GM12873 (cell line): Measurements from ENCODE around the gene BTNL3.

Source experiments
- TF ChIP-seq, protein P1 (sequence below): IDR thresholded peaks from 2 replicates; pipeline ENCODE4 v1.5.1; 2012; ENCODE audit warnings: low read depth, mild to moderate bottlenecking, moderate library complexity, low read length, control low read depth; ENCODE audit not compliant: insufficient read depth; ENCODE audit errors: missing control alignments

Gene BTNL3

DNA sequence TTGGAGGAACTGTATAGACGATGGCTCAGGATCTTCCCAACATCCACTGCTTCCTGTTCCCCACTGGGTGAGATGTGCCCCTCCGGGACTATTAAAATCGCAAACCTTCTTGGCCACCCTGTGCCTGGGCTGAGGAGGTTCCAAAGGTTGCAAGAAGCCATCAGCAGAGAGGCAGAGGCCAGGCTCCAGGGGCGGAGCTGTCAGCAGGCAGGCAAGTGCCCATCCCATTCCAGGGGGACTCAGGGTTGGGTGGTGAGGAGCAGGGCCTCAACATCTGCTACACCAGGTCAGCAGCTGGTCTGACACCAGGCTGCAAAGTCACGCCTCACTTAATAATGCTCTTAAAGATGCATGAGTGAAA lies 2.2 kb downstream of the BTNL3 start:
- TF ChIP-seq, protein P1, sequence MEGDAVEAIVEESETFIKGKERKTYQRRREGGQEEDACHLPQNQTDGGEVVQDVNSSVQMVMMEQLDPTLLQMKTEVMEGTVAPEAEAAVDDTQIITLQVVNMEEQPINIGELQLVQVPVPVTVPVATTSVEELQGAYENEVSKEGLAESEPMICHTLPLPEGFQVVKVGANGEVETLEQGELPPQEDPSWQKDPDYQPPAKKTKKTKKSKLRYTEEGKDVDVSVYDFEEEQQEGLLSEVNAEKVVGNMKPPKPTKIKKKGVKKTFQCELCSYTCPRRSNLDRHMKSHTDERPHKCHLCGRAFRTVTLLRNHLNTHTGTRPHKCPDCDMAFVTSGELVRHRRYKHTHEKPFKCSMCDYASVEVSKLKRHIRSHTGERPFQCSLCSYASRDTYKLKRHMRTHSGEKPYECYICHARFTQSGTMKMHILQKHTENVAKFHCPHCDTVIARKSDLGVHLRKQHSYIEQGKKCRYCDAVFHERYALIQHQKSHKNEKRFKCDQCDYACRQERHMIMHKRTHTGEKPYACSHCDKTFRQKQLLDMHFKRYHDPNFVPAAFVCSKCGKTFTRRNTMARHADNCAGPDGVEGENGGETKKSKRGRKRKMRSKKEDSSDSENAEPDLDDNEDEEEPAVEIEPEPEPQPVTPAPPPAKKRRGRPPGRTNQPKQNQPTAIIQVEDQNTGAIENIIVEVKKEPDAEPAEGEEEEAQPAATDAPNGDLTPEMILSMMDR: no peak

DNA sequence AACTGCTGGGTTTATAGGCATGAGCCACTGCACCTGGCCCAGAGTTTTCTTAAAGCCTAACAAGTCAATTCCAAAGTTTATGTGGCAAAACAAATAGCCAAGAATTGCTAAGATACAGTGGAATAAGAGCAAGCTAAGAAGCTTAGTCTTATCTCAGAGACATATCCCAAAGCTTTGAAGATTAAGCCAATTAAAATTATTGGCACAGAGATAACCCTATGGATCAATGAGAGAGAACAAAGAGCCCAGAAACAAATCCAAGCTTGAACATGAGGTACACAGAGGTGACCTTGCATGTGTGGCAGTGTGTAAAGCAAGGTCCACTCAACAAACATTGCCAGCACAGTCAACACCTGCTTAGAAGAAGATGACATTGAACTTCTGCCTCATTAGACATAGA lies 13.3 kb downstream of the BTNL3 start:
- TF ChIP-seq, protein P1: no peak

DNA sequence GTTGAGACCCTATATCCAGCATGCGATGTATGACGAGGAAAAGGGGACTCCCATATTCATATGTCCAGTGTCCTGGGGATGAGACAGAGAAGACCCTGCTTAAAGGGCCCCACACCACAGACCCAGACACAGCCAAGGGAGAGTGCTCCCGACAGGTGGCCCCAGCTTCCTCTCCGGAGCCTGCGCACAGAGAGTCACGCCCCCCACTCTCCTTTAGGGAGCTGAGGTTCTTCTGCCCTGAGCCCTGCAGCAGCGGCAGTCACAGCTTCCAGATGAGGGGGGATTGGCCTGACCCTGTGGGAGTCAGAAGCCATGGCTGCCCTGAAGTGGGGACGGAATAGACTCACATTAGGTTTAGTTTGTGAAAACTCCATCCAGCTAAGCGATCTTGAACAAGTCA lies 17.1 kb downstream of the BTNL3 start:
- TF ChIP-seq, protein P1: no peak

DNA sequence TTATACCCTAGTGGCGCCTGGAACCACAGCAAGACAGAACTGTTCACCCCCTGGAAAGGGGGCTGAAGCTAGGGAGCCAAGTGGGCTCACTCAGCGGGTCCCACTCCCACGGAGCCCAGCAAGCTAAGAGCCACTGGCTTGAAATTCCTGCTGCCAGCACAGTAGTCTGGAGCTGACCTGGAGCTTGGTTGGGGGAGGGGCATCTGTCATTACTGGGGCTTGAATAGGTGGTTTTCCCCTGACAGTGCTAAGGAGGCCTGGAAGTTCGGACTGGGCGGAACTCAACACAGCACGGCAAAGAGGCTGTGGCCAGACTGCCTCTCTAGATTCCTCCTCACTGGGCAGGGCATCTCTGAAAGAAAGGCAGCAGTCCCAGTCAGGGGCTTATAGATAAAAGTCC lies 19.5 kb downstream of the BTNL3 start:
- TF ChIP-seq, protein P1: no peak

DNA sequence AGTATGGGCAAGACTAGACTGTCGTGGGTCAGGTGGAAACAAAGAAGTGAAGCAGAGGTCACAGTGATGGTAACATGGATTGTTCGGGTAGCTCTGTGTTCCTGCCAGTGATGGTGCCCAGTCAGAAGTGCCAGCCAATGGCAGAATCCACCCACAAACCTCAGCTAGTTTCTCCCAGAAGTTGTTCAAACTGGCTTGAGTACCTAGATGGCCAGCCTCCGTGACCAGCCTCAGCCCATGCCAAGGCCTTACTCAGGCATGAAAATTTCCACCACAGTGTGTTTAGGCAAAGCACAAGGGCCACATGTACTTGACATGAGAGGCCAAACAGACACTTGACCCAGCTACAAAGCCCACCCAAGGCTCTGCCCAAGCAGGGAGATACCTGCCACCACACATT lies 32.0 kb downstream of the BTNL3 start:
- TF ChIP-seq, protein P1: no peak

DNA sequence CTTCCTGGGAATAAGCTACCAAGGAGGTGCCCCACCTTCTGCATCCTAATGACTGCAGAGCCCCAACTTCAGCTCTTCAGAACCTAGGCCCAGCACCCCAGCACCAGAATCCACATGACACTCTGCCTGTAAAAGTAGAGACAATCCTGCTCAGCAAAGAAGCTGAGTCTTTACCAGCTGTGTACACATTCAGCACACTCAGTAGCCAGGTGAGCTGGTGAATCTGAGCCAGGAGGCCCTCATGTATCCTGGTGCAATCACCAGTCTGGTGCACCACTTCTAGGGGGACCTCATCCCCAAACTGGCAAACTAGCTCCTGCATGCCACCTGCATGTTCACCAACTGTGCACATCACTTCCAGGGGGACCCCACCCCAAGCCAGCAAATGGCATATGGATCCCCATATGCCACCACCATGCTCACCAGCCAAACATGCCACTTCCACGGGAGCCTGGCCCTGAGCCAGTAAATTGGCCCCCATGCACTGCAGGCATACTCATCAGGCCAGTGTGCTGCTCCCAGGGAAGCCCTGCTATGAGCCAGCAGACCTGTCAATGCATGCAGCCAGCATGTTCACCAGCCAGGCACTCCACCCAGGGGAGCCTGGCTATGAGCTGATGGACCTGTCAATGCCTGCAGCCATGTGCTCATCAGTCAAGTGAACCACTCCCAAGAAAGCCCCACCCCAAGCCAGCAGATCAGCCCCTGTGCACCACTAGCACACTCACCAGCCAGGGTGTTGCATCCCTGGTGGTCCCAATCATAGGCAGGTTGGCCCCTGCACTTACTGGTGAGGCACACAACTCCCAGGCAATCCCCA lies 35.8 kb downstream of the BTNL3 start:
- TF ChIP-seq, protein P1: no peak

DNA sequence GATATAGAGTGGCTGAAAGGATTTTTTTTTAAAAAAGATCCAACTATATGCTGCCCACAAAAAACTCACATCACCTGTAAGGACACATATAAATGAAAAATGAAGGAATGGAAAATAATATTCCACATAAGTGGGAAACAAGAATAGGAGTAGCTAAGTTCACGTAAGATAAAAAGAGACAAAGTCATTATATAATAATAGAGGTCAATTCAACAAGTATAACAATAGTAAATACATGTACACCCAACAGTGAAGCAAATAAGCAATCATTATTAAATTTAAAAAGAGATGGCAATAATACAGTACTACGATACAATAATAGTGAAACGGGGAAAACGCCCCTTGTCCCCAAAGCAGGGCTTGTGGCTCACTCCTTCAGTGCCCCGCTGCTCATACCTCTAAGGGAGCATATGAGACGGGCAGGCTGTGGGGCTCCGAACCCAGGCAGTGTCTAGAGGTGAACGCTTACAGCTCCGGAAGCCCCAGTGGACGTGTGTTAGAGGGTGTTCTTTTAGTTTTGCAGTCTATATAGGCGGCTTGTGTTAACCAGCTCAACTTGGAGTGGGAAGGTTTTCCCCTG lies 38.9 kb downstream of the BTNL3 start:
- TF ChIP-seq, protein P1: no peak
